Measurements from ENCODE around the gene PROM1. TPM values are rescaled to one million over a fixed set of nuclear protein-coding genes. Genes with fewer than 3 reads are reported as not detected.

Gene PROM1
- total and polyA plus RNA-seq, 2 donors (not counting 1 experiment from before 2014, with no cell fraction given), result 0.10 to 0.17 TPM

DNA sequence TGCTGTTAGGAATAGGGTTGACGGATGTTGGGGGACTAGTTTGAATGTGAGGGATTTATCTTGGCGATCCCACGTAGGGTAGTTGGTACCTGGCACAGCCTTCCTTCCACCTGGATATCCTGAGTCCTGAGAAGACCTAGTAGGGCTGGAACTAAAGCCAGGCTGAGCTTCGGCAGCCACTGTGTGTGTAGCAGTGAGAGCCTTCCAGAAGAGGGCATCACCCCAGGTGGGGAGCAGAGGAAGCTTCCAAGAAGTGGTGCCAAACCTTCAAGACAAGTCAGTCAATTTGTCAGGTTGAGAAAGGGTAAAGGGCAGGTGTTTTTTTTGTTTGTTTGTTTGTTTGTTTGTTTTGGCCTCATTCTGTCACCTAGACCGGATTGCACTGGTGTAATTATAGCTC is 119.7 kb downstream of the PROM1 start:
- H3K79me2 ChIP-seq (ENCODE audit: control insufficient read depth, insufficient read depth, low read length), result no peaks in the 10 kb centered on the region
- no peaks in the 10 kb centered on the region for H3K9me3 ChIP-seq (ENCODE audit: control insufficient read depth, insufficient read depth, low read depth, low read length)
- no peak for DNase-seq (ENCODE audit: low read depth in 2 of 2)
- no peaks in the 10 kb centered on the region for H3K4me1 ChIP-seq (ENCODE audit: control insufficient read depth, extremely low read depth, insufficient read depth, low read length)
- H4K20me1 ChIP-seq (ENCODE audit: control insufficient read depth, extremely low read depth, insufficient read depth, low read length), result no peaks in the 10 kb centered on the region
- H2AFZ ChIP-seq (ENCODE audit: low read length), result no peak overlapping the region
- H3K9ac ChIP-seq (ENCODE audit: insufficient read depth, low read length), result no peak overlapping the region
- no peak overlapping the region for H3K4me3 ChIP-seq (replicated peaks in 1 of 4; ENCODE audit: control extremely low read depth in 1 of 4, insufficient read depth in 1 of 4, low read depth in 3 of 4, low read length in 4 of 4)
- H3K36me3 ChIP-seq (ENCODE audit: control insufficient read depth, insufficient read depth, low read length), result no peaks in the 10 kb centered on the region
- H3K27me3 ChIP-seq (ENCODE audit: control insufficient read depth, insufficient read depth, low read length), result no peaks in the 10 kb centered on the region
- no peak for TF ChIP-seq EZH2 (IDR thresholded peaks at IDR 0.05; ENCODE audit: low read length, missing control alignments)
- TF ChIP-seq, protein P1, sequence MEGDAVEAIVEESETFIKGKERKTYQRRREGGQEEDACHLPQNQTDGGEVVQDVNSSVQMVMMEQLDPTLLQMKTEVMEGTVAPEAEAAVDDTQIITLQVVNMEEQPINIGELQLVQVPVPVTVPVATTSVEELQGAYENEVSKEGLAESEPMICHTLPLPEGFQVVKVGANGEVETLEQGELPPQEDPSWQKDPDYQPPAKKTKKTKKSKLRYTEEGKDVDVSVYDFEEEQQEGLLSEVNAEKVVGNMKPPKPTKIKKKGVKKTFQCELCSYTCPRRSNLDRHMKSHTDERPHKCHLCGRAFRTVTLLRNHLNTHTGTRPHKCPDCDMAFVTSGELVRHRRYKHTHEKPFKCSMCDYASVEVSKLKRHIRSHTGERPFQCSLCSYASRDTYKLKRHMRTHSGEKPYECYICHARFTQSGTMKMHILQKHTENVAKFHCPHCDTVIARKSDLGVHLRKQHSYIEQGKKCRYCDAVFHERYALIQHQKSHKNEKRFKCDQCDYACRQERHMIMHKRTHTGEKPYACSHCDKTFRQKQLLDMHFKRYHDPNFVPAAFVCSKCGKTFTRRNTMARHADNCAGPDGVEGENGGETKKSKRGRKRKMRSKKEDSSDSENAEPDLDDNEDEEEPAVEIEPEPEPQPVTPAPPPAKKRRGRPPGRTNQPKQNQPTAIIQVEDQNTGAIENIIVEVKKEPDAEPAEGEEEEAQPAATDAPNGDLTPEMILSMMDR (conservative IDR thresholded peaks at IDR 0.05 in 1 of 2, IDR thresholded peaks at IDR 0.05 in 1 of 2; ENCODE audit: low read depth in 1 of 2, low read length in 2 of 2), result no peak
- no peak overlapping the region for H3K4me2 ChIP-seq (ENCODE audit: extremely low read depth, insufficient read depth, low read length)
- H3K27ac ChIP-seq (ENCODE audit: insufficient read depth, low read length), result no peak overlapping the region

DNA sequence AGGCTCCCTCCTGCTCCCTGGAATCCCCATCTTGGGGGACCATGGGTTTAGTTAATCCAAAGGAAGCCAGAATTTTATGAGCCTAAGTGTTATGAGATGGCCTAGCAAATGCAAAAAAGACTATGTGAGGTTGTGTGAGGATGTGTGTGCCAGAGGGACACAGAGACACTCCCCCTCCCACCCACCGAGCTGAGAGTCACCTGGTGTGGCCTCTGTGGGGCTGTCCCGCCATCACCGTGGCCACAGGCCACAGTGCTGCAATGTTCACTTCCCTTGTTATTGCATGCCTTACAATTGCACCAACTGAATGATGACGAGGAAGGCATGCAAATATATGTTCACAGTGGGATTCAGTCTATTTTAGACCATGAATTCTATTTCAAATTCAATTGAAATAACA is 120.2 kb downstream of the PROM1 start:
- Histone ChIP-seq H3K36me3 (ENCODE audit: control insufficient read depth, insufficient read depth, low read length) (no peaks in the 10 kb centered on the region), H3K27me3 (ENCODE audit: control insufficient read depth, insufficient read depth, low read length) (no peaks in the 10 kb centered on the region), H3K4me1 (ENCODE audit: control insufficient read depth, extremely low read depth, insufficient read depth, low read length) (no peaks in the 10 kb centered on the region), H4K20me1 (ENCODE audit: control insufficient read depth, extremely low read depth, insufficient read depth, low read length) (no peaks in the 10 kb centered on the region), H3K9ac (ENCODE audit: insufficient read depth, low read length) (no peak overlapping the region), H3K4me2 (ENCODE audit: extremely low read depth, insufficient read depth, low read length) (no peak overlapping the region), H3K27ac (ENCODE audit: insufficient read depth, low read length) (no peak overlapping the region), H3K79me2 (ENCODE audit: control insufficient read depth, insufficient read depth, low read length) (no peaks in the 10 kb centered on the region), H3K9me3 (ENCODE audit: control insufficient read depth, insufficient read depth, low read depth, low read length) (no peaks in the 10 kb centered on the region), H3K4me3 (replicated peaks in 1 of 4; ENCODE audit: control extremely low read depth in 1 of 4, insufficient read depth in 1 of 4, low read depth in 3 of 4, low read length in 4 of 4) (no peak overlapping the region), H2AFZ (ENCODE audit: low read length) (no peak overlapping the region)
- no peak for DNase-seq (ENCODE audit: low read depth in 2 of 2)
- TF ChIP-seq EZH2 (IDR thresholded peaks at IDR 0.05; ENCODE audit: low read length, missing control alignments), result no peak
- TF ChIP-seq, protein P1 (conservative IDR thresholded peaks at IDR 0.05 in 1 of 2, IDR thresholded peaks at IDR 0.05 in 1 of 2; ENCODE audit: low read depth in 1 of 2, low read length in 2 of 2), result no peak

GRCh38 chr4:15963001-15963451 is 120.8 kb downstream of the PROM1 start, which contains the start of gene FGFBP2:
TSS of gene FGFBP2 (minus strand) at chr4:15963175. CDS start at chr4:15963129, 46 bp downstream.
- Histone ChIP-seq H3K9ac (ENCODE audit: insufficient read depth, low read length) (no peak within 1 kb of the TSS), H4K20me1 (ENCODE audit: control insufficient read depth, extremely low read depth, insufficient read depth, low read length) (no peaks in the 10 kb centered on the region), H3K79me2 (ENCODE audit: control insufficient read depth, insufficient read depth, low read length) (no peaks in the 10 kb centered on the region), H3K9me3 (ENCODE audit: control insufficient read depth, insufficient read depth, low read depth, low read length) (no peaks in the 10 kb centered on the region), H3K4me3 (replicated peaks in 1 of 4; ENCODE audit: control extremely low read depth in 1 of 4, insufficient read depth in 1 of 4, low read depth in 3 of 4, low read length in 4 of 4) (no peak within 1 kb of the TSS), H3K4me2 (ENCODE audit: extremely low read depth, insufficient read depth, low read length) (no peak within 1 kb of the TSS), H3K4me1 (ENCODE audit: control insufficient read depth, extremely low read depth, insufficient read depth, low read length) (no peaks in the 10 kb centered on the region), H2AFZ (ENCODE audit: low read length) (no peak within 1 kb of the TSS), H3K27me3 (ENCODE audit: control insufficient read depth, insufficient read depth, low read length) (no peaks in the 10 kb centered on the region), H3K36me3 (ENCODE audit: control insufficient read depth, insufficient read depth, low read length) (no peaks in the 10 kb centered on the region), H3K27ac (ENCODE audit: insufficient read depth, low read length) (no peak within 1 kb of the TSS)
- TF ChIP-seq, protein P1 (conservative IDR thresholded peaks at IDR 0.05 in 1 of 2, IDR thresholded peaks at IDR 0.05 in 1 of 2; ENCODE audit: low read depth in 1 of 2, low read length in 2 of 2), result peak; percentile 26 to 42
- no peak for TF ChIP-seq EZH2 (IDR thresholded peaks at IDR 0.05; ENCODE audit: low read length, missing control alignments)
- peak; percentile 26 to 54 for DNase-seq (ENCODE audit: low read depth in 2 of 2)

All from fibroblast of lung (primary cell).